ENCODE results near the gene AKT1S1.
"Not testable (repeated sequence)": the region's sequence is repeated elsewhere in the genome, so short reads cannot be mapped to it uniquely, and the experiment has no call there.

Gene AKT1S1

DNA sequence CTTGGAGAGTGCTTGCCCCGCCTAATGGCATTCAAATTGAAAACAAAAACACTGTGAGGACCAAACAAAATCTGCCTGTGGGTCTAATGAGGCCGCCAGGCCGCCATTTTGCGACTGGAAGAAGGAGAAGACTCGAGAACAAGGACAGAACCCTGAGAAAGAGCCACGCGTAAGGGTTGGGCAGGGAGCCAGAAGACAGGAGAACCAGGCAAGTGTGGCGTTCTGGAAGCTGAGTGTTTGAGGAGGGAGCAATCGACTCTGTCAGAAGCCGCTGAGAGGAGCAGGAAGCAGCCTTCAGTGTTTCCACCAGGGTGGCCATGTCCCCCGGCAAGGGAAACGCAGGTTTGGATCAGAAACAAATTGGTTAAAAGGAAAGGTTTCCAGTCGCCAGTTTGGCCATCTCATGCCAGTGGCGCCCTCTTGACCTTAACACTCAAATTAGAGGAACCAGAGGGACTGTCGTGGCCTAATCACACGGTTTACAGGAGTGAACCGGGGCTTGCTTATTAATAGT is 36.4 kb downstream of the AKT1S1 start:
- in situ Hi-C loops (cut with MboI; ENCODE audit: low sequenced_read_pairs): no loop called here

DNA sequence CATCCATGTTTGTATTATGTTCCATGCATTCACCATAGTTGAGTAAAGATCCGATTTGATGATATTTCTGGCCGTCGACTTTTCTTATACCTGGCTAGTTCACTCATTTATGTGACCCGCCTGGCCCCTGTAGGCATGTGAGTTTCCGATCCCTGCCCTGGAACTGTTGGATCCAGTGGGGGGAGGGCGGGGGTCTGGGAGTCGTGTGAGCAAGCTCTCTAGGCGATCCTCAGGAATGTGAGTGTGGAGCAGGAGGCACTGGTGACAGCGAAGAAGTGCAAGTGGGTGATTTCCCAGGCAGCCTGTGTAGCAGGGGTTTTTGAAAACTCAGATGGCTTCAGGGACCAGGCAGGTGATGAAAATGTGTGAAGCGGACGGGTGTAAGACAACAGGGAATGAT is 36.8 kb downstream of the AKT1S1 start:
- in situ Hi-C loops (cut with MboI; ENCODE audit: low sequenced_read_pairs): no loop called here

DNA sequence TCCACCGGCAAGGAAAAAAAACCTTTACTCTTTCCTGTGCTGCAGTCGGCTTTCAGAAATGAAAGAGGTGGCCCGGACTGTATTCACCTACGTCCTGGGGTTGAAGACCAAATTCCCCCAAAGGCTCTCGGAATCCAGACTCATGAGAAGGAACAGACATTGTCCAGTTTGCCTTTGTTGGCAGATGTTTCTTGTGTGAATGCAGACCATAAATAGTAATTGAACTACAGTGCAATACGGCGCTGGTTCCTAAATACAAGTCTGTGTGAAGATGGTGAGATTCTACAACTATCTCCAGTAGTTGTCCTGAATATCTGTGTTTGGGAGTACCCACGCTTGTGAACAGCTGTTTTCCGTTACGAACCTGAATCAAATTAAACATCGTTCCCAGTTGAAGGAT is 37.4 kb downstream of the AKT1S1 start:
- in situ Hi-C loops (cut with MboI; ENCODE audit: low sequenced_read_pairs): no loop called here

DNA sequence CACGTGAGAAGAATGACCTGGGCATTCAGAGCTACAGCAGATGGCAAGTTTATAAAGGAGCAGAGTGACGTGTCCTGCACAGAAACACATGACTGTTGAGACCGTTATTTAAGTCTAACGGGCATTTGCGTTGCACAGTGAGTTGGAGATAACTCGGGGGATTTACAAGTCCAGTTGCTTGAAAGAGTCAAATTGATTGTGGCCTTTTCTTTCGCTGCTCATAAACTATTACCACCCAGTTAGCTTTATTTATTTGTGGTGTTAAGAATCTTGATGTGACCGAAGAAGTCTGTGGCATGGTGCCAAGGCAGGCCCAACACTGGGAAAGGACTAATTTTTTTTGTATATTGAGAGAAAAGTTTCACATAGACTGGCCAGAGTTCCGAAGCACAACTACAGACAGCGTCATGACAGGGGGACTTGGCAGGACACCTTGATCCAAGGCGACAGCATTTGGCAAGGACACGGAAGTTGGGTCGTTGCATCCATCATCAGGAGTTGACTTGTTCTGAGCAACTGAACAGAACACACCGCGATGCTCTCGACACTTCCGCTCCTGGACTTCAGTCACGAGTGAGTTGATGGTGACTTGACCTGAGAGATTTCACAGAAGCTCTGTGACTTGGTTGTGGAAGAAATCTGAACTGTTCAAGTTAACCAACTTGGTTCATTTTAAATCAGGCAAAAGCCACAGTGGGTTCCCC is 38.1 kb downstream of the AKT1S1 start:
- in situ Hi-C loops (cut with MboI; ENCODE audit: low sequenced_read_pairs): no loop called here

DNA sequence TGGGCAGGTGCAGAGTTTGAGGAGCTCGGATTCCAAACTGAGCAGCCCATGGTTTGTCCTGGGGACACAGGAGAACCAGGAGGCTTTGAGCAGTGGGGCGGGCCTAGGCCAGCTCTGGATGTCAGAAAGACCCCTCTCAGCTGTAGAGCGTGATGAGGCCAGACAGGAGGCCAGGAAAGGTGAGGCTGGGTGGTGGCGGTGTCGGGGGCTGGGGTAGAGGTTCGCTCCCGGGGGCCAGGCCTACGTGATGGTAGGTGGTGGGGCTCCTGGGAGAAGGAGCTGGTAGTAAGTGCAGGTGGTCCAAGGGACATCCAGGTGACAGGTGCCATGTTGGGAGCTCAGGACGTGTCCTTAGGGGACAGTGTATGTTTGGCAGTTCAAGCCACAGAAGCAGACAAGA is 39.7 kb downstream of the AKT1S1 start:
- in situ Hi-C loops (cut with MboI; ENCODE audit: low sequenced_read_pairs): no loop called here

DNA sequence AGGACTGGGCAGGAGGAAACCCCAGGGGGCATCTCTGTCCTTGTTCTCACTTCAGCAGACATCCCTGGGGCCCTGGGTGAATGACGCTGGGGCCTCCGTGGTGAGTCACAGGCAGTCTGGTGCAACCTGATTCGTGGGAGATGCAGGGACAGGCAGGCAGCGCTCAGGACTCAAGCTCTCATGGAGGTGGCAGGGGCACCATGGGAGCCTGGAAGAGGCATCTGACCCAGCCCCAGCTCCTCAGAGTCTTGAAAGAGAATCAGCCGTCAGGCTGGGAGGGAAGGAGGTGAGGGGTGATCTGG is 40.2 kb downstream of the AKT1S1 start:
- in situ Hi-C loops (cut with MboI; ENCODE audit: low sequenced_read_pairs): no loop called here

DNA sequence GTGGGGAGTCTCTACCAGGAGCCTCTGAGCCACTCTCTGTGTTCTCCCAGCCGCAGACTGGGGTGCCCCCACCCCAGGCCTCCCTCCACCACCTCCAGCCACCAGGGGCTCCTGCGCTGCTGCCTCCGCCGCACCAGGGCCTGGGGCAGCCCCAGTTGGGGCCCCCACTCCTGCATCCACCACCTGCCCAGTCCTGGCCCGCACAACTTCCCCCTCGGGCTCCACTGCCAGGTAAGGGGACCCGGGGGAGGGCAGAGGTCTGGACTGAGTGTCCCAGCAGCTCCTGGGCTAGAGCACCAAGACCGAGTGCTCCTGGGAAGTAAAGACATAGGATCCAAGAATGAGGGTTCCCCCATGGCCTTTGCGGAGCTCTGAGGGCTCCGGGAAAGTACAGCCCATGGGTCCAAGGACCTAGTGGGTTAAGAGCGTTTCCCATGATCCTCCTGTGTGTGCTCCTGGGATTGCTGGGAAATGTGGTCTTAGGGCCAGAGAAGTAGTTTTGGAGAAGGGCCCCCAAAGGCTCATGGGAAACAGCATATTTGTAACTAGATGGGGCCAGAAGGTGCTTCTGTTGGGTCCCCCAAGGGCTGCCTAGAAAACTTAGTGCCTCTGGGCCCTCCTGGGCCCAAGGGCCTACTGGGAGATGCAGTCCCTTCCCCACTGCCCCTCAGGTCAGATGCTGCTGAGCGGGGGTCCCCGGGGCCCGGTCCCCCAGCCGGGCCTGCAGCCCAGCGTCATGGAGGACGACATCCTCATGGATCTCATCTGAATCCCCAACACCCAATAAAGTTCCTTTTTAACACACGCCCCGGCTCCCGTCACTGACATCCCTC is 40.8 kb downstream of the AKT1S1 start:
- in situ Hi-C loops (cut with MboI; ENCODE audit: low sequenced_read_pairs): no loop called here

DNA sequence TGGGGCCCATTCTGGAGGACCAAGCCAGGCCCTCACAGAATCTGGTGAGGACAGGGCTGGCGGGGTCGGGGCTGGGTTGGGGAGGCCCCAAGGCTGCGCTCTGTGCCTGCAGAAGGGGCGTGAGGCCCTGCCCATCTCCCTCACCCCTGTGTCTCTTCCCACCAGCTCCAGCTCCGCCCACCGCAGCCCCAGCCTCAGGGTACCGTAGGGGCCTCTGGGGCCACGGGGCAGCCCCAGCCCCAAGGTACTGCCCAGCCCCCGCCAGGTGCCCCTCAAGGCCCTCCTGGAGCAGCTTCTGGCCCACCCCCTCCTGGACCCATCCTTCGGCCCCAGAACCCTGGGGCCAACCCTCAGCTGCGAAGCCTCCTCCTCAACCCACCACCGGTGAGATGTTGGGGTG is 41.6 kb downstream of the AKT1S1 start:
- in situ Hi-C loops (cut with MboI; ENCODE audit: low sequenced_read_pairs): no loop called here

DNA sequence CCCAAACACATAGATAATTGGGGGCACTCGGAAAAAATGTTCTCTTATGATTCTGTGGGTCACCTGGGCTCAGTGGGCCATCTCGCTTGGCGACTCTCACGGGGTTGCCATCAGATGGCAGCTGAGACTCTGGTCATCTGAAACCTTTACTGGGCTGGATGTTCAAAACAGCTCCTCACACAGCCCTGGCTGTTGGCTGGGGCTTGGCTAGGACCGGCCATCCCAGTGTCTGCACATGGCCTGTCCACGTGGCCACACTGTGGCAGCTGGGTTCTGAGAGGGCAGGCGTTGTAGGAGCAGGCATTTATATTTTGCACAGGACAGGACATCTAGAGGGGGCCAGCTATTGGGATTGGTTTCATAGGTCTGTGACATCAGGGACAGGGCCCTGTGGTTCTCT is 43.6 kb downstream of the AKT1S1 start:
- in situ Hi-C loops (cut with MboI; ENCODE audit: low sequenced_read_pairs): no loop called here

DNA sequence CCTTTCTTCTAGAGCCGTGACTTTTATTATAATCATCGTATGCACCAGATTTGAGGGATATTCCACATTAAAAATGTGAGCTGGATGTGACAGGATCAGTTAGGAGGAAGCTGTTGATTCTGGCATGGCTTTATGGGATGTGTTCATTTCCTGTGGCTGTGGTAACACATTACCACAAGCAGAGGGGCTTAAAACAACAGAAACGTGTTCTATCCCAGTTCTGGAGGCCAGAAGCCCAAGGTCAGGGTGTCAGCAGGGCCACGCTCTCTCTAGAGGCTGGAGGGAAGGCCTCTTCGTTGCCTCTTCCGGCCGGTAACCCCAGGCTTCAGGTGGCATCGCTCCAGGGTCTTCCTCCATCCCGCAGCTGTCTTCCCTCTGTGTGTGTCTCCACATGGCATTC is 44.6 kb downstream of the AKT1S1 start:
- in situ Hi-C loops (cut with MboI; ENCODE audit: low sequenced_read_pairs): no loop called here

DNA sequence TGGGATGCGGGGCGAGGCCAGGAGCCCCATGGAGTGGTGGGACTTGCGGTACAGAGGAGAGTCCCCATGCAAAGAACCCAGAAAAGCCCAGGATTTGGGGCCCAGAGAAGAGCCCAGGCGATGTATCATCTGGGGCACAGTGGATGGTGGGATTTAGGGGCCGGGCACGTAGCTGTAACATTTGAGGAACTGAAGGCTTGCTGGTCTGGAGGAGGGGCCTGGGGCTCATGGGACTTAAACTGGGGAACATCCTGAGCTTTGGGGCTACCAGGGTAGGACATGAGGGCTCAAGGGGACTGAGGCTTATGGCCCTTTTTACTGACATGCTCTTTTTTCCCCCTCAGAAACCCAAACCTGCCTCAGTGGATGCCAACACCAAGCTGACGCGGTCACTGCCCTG is 45.6 kb downstream of the AKT1S1 start:
- in situ Hi-C loops (cut with MboI; ENCODE audit: low sequenced_read_pairs): no loop called here

DNA sequence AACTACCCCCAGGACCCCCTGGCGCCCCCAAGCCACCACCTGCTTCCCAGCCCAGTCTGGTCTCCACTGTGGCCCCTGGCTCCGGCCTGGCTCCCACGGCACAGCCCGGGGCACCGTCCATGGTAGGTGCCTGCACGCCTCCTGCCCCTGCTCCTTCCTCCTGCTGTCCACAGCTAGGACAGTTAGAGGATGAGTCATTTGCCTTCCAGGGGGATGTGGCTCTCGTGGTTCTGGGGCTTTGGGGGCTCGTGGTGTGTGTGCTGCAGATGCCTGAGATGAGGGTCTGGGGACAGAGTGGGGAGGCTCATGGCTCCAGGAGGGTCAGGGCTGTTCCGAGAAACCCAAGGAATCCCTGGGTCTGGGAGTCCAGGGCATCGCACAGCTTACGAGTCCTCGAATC is 46.4 kb downstream of the AKT1S1 start:
- in situ Hi-C loops (cut with MboI; ENCODE audit: low sequenced_read_pairs): no loop called here

DNA sequence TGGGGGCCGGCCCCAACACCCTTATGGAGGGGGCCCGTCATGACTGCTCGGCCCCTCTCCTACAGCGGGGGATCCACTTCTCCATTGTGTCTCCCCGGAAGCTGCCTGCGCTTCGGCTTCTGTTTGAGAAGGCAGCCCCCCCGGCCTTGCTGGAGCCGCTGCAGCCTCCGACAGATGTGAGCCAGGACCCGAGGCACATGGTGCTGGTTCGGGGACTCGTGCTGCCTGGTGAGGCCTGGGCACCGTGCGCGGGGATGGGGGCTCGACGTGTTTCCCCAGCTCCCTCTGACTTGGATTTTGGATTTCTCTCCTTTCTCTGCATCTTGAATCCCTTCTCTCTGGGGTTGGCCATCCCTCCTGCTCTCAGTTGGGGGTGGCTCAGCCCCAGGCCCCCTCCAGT is 47.4 kb downstream of the AKT1S1 start:
- in situ Hi-C loops (cut with MboI; ENCODE audit: low sequenced_read_pairs): no loop called here

DNA sequence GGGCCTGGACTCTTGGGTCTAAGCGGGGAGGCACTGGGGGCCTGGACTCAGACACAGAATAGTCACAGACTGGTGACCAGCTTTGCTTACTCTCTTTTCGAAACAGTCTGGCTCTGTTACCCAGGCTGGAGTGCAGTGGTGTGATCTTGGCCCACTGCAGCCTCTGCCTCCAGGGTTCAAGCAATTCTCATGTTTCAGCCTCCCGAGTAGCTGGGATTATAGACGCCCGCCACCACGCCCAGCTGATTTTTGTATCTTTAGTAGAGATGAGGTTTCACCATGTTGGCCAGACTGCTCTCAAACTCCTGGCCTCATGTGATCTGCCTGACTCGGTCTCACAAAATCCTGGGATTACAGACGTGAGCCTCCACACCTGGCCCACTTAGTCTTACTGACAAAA is 48.0 kb downstream of the AKT1S1 start:
- in situ Hi-C loops (cut with MboI; ENCODE audit: low sequenced_read_pairs): no loop called here

DNA sequence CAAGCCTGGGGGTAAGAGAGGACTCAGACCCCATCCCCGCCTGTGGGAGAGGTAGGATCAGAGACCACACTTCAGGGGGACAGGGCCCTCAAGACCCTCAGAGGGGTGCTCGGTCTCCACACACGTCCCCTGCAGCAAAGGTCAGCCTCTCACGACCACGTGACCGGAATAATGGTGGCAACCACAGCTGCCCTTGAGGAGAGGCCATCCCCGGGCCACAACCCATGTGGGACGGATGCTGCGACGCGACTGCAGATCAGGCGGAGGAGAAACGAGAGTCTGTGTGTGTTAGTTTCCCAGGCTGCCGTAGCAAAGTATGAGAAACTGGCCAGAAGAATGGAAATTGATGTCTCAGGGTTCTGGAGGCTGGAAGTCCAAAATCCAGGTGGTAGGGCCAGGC is 50.1 kb downstream of the AKT1S1 start:
- in situ Hi-C loops (cut with MboI; ENCODE audit: low sequenced_read_pairs): no loop called here

DNA sequence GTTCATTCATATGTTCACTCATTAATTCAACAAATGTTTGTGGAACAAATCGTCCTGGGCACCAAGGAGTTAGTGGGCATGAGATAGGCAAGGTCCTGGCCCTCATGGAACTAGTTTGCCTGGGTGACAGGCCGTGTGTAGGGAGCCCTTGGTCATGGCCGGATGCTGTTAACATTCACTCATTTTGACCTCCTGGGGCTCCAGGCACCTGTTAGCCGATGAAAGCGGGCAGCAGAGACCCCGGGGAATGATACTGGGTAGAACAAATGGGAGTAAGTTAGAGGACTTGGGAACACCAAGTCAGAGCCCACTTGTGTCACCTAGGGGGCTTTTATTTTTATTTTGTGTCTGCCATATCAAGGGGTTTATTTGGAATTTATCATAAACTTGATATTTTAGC is 52.5 kb downstream of the AKT1S1 start:
- in situ Hi-C loops (cut with MboI; ENCODE audit: low sequenced_read_pairs): no loop called here

DNA sequence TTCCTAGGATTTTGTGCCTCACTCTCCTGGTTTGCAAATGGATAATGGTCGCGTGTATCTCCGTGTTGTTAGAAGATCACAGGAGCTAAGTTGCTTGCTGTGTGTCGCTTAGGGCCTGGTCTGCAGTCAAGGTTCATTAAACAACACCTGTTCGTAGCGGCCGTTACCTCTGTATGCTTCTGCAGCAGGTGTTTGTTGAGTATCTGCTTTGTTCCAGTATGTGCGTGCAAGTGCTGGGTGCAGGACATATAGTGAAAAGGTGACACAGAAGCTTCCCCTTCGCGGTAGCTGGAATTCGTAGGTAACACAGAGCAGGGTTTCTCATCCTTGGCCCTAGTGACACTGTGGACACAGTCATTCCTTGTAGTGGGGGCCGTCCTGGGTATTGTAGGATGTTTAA is 53.7 kb downstream of the AKT1S1 start:
- in situ Hi-C loops (cut with MboI; ENCODE audit: low sequenced_read_pairs): no loop called here

DNA sequence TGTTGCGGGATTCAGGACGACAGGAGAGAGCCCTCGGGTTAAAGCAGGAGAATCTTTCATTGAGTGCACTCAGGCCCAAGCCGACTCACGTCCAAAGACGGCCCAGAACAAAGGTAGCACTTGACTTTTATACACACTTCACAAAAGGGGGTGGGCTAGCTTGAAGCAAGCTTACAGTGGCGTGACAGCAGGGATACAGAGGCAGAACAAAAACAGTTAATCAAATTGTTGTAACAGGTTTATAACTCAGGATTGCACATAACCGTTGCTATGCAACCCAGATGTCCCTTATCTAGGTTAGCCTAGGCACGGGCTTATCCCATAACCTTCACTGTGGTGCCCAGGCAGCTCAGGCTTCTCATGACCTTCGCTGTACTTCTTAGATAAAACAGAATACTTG is 57.0 kb downstream of the AKT1S1 start:
- in situ Hi-C loops (cut with MboI; ENCODE audit: low sequenced_read_pairs): no loop called here

DNA sequence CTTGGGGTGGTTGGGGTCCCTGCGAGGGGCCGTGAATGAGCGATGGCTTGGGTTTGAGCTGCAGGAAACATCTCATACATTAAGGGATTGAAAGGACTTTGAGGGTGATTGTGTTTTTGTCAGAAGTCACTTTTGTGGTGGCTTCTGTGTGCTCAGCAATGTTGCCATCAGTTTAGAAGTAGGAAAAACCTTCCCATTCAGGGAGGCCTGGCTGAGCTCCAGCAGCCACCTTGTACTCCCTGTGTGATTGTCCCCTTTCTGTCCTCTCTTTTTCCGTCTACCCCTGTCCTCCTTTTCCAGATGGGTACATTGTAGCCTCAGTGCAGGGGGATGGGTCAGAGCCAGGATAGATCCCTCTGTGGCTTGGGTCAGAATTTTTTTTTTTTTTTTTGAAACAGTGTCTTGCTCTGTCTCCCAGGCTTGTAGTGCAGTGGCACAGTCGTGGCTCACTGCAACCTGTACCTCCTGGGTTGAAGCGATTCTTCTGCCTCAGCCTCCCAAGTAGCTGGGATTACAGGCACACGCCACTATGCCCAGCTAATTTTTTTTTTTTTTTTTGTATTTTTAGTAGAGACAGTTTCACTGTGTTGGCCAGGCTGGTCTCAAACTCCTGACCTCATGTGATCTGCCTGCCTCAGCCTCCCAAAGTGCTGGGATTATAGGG is 57.6 kb downstream of the AKT1S1 start:
- in situ Hi-C loops (cut with MboI; ENCODE audit: low sequenced_read_pairs): not testable (repeated sequence)

Data from hTERT RPE-1 (cell line).